ENCODE measurements around the gene FBRSL1. TPM values are rescaled to one million over a fixed set of nuclear protein-coding genes. Genes with fewer than 3 reads are reported as not detected.
"Not testable (repeated sequence)": the region's sequence is repeated elsewhere in the genome, so short reads cannot be mapped to it uniquely, and the experiment has no call there.

The FBRSL1 gene
- total RNA-seq: 10 to 100 TPM in 3 of 4 donors, 1 to 10 TPM in 1; 5.9 to 34.3 (median 23.4) TPM

GRCh38 chr12:132489602-132490266 is at the start of gene FBRSL1:
Gene FBRSL1, plus strand, starts transcription at chr12:132490151.
- intact Hi-C loops (cut with DNase I): no loop called here
- Histone ChIP-seq H3K4me1 (peaks cover 45 to 58% (median 50%) of the 10 kb centered on the region in 3 donors), H3K27me3 (peaks cover 0 to 25% (median 0%) of the 10 kb centered on the region in 4 donors), H3K9me3 (no peaks in the 10 kb centered on the region), H3K27ac (peak within 1 kb of the TSS; percentile 73 to 91 (median 79)), H3K36me3 (no peaks in the 10 kb centered on the region), H3K4me3 (peak within 1 kb of the TSS; percentile 56 to 81 (median 74))
- TF ChIP-seq, protein P1, sequence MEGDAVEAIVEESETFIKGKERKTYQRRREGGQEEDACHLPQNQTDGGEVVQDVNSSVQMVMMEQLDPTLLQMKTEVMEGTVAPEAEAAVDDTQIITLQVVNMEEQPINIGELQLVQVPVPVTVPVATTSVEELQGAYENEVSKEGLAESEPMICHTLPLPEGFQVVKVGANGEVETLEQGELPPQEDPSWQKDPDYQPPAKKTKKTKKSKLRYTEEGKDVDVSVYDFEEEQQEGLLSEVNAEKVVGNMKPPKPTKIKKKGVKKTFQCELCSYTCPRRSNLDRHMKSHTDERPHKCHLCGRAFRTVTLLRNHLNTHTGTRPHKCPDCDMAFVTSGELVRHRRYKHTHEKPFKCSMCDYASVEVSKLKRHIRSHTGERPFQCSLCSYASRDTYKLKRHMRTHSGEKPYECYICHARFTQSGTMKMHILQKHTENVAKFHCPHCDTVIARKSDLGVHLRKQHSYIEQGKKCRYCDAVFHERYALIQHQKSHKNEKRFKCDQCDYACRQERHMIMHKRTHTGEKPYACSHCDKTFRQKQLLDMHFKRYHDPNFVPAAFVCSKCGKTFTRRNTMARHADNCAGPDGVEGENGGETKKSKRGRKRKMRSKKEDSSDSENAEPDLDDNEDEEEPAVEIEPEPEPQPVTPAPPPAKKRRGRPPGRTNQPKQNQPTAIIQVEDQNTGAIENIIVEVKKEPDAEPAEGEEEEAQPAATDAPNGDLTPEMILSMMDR (IDR thresholded peaks at IDR 0.05): no peak
- TF ChIP-seq POLR2A (IDR thresholded peaks at IDR 0.05): peak in 1 of 4 donors; percentile 75
- WGBS, 2 donors: no CpG with 5 or more reads among the region's 96 CpGs
- peak; percentile 94 for DNase-seq

- intact Hi-C loops (cut with DNase I); DNase-seq; H3K4me3 ChIP-seq; H3K36me3 ChIP-seq; H3K9me3 ChIP-seq; H3K27ac ChIP-seq: not testable (repeated sequence)
- peaks cover 0 to 78% (median 0%) of the 10 kb centered on the region in 4 donors for H3K27me3 ChIP-seq
- peaks cover 0 to 20% (median 0%) of the 10 kb centered on the region in 3 donors for H3K4me1 ChIP-seq
- 77 to 81% methylated on average over 10 to 13 of the region's 13 CpGs for WGBS, 2 donors
Observed at GRCh38 chr12:132440420-132440819, 49.5 kb upstream of the FBRSL1 start.

DNA sequence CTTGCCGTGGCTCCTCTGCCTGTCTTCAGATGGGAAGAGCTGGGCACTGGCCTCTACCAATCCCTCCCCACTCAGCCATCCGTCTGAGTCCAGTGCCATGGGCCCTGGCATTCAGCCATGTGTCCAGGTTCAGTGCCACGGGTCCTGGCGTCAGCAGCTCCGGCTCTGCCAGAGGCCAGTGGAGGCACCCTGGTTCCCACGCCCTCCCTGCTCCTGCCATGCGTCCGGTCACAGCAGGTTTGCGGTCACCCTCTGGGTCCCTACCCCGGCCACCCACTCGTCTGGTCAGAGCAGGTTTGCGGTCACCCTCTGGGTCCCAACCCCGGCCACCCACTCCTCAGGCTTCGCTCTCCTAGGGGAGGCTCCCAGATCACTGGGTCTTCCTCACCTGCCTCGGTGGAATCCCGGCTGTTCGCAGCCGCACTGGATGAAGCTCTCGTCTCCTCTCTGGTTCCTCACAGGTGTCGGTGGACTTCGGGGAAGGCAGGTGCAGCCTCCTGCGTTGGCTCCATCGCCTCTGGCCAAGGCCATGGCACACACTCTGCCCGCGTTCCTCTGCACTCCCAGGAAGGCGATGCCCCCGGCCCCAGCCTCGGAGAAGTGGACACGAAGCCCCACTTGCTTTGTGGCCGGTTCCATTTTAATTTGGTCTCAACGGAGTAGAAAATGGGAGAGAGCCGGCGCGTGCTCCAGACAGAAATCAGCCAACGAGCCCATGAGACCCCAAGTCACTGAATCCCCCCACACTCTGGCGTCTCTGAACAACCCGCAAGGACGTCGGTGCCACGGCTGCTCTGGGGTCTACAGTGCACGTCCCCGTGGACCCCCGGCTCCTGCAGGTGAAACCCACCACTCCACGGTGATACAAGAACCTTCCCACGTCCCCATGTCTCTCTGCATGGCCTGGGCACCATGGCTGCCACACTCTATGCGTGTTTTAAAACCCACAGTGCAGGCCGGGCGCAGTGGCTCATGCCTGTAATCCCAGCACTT is 47.8 kb upstream of the FBRSL1 start:
- peaks cover 0 to 32% (median 0%) of the 10 kb centered on the region in 3 donors for H3K4me1 ChIP-seq
- H3K9me3 ChIP-seq: no peaks in the 10 kb centered on the region
- H3K27me3 ChIP-seq: peaks cover 0 to 74% (median 0%) of the 10 kb centered on the region in 4 donors
- H3K4me3 ChIP-seq: no peak overlapping the region
- no peak for DNase-seq
- intact Hi-C loops (cut with DNase I): no loop called here
- H3K27ac ChIP-seq: no peak overlapping the region
- 91 to 95% methylated on average over 25 to 30 of the region's 48 CpGs for WGBS, 2 donors
- H3K36me3 ChIP-seq: no peaks in the 10 kb centered on the region
- TF ChIP-seq, protein P1 (IDR thresholded peaks at IDR 0.05): no peak
- no peak for TF ChIP-seq POLR2A (IDR thresholded peaks at IDR 0.05)

DNA sequence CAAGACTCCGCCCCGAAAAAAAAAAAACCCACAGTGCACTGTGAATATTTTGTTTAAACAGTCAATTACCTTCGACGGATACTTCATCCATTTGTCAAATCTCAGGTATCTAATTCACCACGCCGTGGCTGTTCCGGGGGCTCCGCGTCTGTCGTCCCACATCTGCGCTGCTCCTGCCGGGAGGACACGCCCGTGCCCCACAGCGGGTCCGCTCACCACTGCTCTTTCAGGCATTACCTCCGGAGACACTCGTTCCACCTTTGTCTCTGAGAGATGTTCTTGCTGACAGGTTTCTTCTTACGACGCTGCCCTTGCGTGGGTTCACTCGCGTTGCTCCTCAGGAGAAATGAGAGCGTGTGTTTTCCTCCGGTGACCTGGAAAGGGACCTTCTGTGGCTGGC is 46.9 kb upstream of the FBRSL1 start:
- peaks cover 0 to 74% (median 0%) of the 10 kb centered on the region in 4 donors for H3K27me3 ChIP-seq
- H3K4me1 ChIP-seq: peaks cover 0 to 25% (median 0%) of the 10 kb centered on the region in 3 donors
- TF ChIP-seq, protein P1 (IDR thresholded peaks at IDR 0.05): no peak
- no peak for TF ChIP-seq POLR2A (IDR thresholded peaks at IDR 0.05)
- H3K36me3 ChIP-seq: no peaks in the 10 kb centered on the region
- intact Hi-C loops (cut with DNase I): no loop called here
- 91 to 94% methylated on average over 18 to 25 of the region's 25 CpGs for WGBS, 2 donors
- H3K4me3 ChIP-seq: no peak overlapping the region
- H3K9me3 ChIP-seq: no peaks in the 10 kb centered on the region
- DNase-seq: no peak
- H3K27ac ChIP-seq: no peak overlapping the region

DNA sequence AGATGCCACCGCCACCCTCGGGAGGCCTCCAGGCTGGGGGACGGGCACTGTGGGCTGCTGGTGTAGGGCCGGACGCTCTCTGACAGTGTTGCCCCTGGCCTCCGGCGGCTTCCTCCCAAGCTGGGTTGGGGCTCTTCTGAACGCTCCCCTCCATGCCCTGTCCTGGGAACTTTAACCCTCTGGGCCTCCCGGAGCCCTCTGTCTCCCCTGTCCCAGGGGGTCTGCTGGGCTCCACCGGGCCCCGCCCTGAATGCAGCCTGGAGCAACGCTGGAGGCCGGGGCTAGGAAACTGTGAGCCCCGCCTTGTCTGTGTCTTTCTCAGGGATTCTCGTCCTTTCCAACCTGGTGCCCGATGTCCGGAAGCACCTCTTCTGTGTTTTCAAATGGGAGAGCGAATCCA is 45.7 kb upstream of the FBRSL1 start:
- no peaks in the 10 kb centered on the region for H3K36me3 ChIP-seq
- H3K4me1 ChIP-seq: peaks cover 0 to 22% (median 0%) of the 10 kb centered on the region in 3 donors
- H3K27me3 ChIP-seq: peaks cover 0 to 74% (median 0%) of the 10 kb centered on the region in 4 donors
- H3K4me3 ChIP-seq: no peak overlapping the region
- WGBS, 2 donors: 77 to 83% methylated on average over 4 to 13 of the region's 18 CpGs
- H3K9me3 ChIP-seq: no peaks in the 10 kb centered on the region
- peak overlapping the region in 2 of 4 donors; percentile 34 to 76 for H3K27ac ChIP-seq
- DNase-seq: no peak
- no peak for TF ChIP-seq POLR2A (IDR thresholded peaks at IDR 0.05)
- TF ChIP-seq, protein P1 (IDR thresholded peaks at IDR 0.05): no peak
- intact Hi-C loops (cut with DNase I): no loop called here
